Measurements from ENCODE around the gene SULT4A1. TPM values are rescaled to one million over a fixed set of nuclear protein-coding genes. Genes with fewer than 3 reads are reported as not detected.

Gene SULT4A1
- total and polyA plus RNA-seq, 9 of the 15 experiments (the other 6 are each of a cell fraction or from before 2014, with no cell fraction given), result 0.03 to 0.20 (median 0.09) TPM; not detected in 3

DNA sequence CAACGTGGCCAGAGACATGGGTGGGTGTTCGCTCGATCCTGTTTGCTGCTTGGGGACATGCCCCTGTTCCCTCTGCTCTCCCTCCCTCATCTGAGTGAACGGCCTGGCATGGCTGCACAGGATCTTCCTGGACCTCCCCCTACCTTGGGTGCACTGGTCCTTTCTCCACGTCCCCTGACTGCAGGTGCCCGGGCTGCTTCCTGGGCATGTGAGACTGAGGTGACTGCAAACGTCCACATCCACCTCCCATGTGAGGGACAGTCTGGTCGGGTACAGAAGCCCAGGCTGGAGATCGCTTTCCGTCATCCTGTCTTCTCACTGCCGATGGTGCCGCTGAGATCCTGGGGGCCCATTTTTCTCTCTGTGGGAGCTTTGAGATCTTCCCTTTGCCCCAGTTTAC is 11.8 kb downstream of the SULT4A1 start:
- CTCF ChIA-PET (ENCODE audit: low intra/inter-chr PET ratio), result no interaction called here
- H3K79me2 ChIP-seq (ENCODE audit: control insufficient read depth, insufficient read depth, low read length), result no peaks in the 10 kb centered on the region
- WGBS (ENCODE audit: insufficient coverage, low coverage, missing lambda C conversion rate), result 1% methylated on average over 9 of the region's 12 CpGs
- H3K4me3 ChIP-seq, result no peak overlapping the region
- FAIRE-seq (no peak), ATAC-seq (no peak), DNase-seq (ENCODE audit: extremely low read depth in 1 of 4, low spot score in 3 of 4) (no peak)
- H3K4me1 ChIP-seq (replicated peaks in 1 of 2; ENCODE audit: control insufficient read depth in 2 of 2, insufficient read depth in 2 of 2, low read length in 2 of 2), result no peaks in the 10 kb centered on the region; a peak in 1 of 5 replicates
- no peak overlapping the region for H3K27ac ChIP-seq (ENCODE audit: extremely low read depth, low read depth, low read length)
- intact Hi-C loops (cut with micrococcal nuclease) (no loop called here), in situ Hi-C loops (cut with MboI) (no loop called here)
- no peak overlapping the region for H3K4me2 ChIP-seq (ENCODE audit: insufficient read depth, low read length)
- no peaks in the 10 kb centered on the region for H3K9me3 ChIP-seq (replicated peaks; ENCODE audit: control insufficient read depth, insufficient read depth, low read depth, low read length)
- H3K27me3 ChIP-seq (ENCODE audit: control insufficient read depth in 2 of 2, insufficient read depth in 2 of 2, low read length in 2 of 2), result peaks cover 3 to 36% of the 10 kb centered on the region in 2 experiments; a peak in 3 of 5 replicates
- no TSS peak for BruUV-seq (replicated peaks)
- H3K36me3 ChIP-seq (ENCODE audit: control insufficient read depth, insufficient read depth, low read length), result no peaks in the 10 kb centered on the region
- POLR2A ChIA-PET, result no interaction called here
- no peaks in the 10 kb centered on the region; the same call in 1 of the 2 replicates for H4K20me1 ChIP-seq (replicated peaks; ENCODE audit: control insufficient read depth, insufficient read depth, low read length)
- H2AFZ ChIP-seq (ENCODE audit: low read depth, low read length), result no peak overlapping the region
- no peaks in the 10 kb centered on the region for H3K9me1 ChIP-seq (ENCODE audit: control insufficient read depth, insufficient read depth, low read length)
- no peak overlapping the region for H3K9ac ChIP-seq (ENCODE audit: insufficient read depth in 1 of 2, low read depth in 2 of 2, low read length in 2 of 2)
- TF ChIP-seq TEAD4 (IDR thresholded peaks at IDR 0.05; ENCODE audit: low read length) (no peak), TEAD4 (CRISPR knock-in tag; IDR thresholded peaks at IDR 0.05; ENCODE audit: borderline replicate concordance) (no peak), NR3C1 (CRISPR knock-in tag; IDR thresholded peaks at IDR 0.05) (no peak), HLTF (IDR thresholded peaks at IDR 0.05) (no peak), SP1 (CRISPR knock-in tag; IDR thresholded peaks at IDR 0.05) (no peak), THRAP3 (IDR thresholded peaks at IDR 0.05; ENCODE audit: borderline replicate concordance) (no peak), MBD2 (IDR thresholded peaks at IDR 0.05; ENCODE audit: borderline replicate concordance, low read depth) (no peak), GATAD2A (IDR thresholded peaks at IDR 0.05) (no peak), FOS (IDR thresholded peaks at IDR 0.05; ENCODE audit: extremely low read depth, insufficient read length) (no peak), SP2 (IDR thresholded peaks at IDR 0.05; ENCODE audit: extremely low read depth, low read depth, low read length, poor library complexity, severe bottlenecking) (no peak), XRCC3 (IDR thresholded peaks at IDR 0.05) (no peak), EP400 (IDR thresholded peaks at IDR 0.05) (no peak)
- TF ChIP-seq, protein P1, sequence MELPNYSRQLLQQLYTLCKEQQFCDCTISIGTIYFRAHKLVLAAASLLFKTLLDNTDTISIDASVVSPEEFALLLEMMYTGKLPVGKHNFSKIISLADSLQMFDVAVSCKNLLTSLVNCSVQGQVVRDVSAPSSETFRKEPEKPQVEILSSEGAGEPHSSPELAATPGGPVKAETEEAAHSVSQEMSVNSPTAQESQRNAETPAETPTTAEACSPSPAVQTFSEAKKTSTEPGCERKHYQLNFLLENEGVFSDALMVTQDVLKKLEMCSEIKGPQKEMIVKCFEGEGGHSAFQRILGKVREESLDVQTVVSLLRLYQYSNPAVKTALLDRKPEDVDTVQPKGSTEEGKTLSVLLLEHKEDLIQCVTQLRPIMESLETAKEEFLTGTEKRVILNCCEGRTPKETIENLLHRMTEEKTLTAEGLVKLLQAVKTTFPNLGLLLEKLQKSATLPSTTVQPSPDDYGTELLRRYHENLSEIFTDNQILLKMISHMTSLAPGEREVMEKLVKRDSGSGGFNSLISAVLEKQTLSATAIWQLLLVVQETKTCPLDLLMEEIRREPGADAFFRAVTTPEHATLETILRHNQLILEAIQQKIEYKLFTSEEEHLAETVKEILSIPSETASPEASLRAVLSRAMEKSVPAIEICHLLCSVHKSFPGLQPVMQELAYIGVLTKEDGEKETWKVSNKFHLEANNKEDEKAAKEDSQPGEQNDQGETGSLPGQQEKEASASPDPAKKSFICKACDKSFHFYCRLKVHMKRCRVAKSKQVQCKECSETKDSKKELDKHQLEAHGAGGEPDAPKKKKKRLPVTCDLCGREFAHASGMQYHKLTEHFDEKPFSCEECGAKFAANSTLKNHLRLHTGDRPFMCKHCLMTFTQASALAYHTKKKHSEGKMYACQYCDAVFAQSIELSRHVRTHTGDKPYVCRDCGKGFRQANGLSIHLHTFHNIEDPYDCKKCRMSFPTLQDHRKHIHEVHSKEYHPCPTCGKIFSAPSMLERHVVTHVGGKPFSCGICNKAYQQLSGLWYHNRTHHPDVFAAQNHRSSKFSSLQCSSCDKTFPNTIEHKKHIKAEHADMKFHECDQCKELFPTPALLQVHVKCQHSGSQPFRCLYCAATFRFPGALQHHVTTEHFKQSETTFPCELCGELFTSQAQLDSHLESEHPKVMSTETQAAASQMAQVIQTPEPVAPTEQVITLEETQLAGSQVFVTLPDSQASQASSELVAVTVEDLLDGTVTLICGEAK (IDR thresholded peaks at IDR 0.05), result no peak
- TF ChIP-seq, protein P1 (CRISPR knock-in tag; IDR thresholded peaks at IDR 0.05), result no peak
- TF ChIP-seq, protein P2, sequence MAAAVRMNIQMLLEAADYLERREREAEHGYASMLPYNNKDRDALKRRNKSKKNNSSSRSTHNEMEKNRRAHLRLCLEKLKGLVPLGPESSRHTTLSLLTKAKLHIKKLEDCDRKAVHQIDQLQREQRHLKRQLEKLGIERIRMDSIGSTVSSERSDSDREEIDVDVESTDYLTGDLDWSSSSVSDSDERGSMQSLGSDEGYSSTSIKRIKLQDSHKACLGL (CRISPR knock-in tag; IDR thresholded peaks at IDR 0.05; ENCODE audit: borderline replicate concordance, poor library complexity, severe bottlenecking), result no peak
